Hepatocyte (in vitro differentiated cells): Measurements from ENCODE around the gene ACSS1.

Experiments
- CTCF ChIP-seq: fragments of 200-600 bp; sonication (generic); IDR thresholded peaks from 2 replicates; pipeline ENCODE4 v1.5.1; 2016; ENCODE audit warnings: antibody characterized with exemption, mild to moderate bottlenecking; ENCODE audit not compliant: poor library complexity
- EZH2 ChIP-seq: fragments of 200-600 bp; sonication (generic); IDR thresholded peaks from 2 replicates; pipeline ENCODE4 v1.6.1; 2016; ENCODE audit warnings: antibody characterized with exemption, mild to moderate bottlenecking, borderline replicate concordance

- TF ChIP-seq CTCF, result no peak
- TF ChIP-seq EZH2, result no peak
Measured at GRCh38 chr20:25025986-25026605, 31.8 kb downstream of the ACSS1 start.
